Activated CD4-positive, alpha-beta memory T cell treated with anti-CD3 and anti-CD28 coated beads for 36 hours (primary cell): ENCODE data around the gene TMEM63C. TPM values are rescaled to one million over a fixed set of nuclear protein-coding genes. Genes with fewer than 3 reads are reported as not detected.

Experiments used
- CTCF ChIA-PET: fragments of 350-600 bp; sonication (Branson Sonifier 250); formaldehyde crosslinking; loops from one replicate; lab custom pipeline; 2021; ENCODE audit warnings: antibody characterized with exemption, inconsistent platforms; lab: Charles Lee
- POLR2A ChIA-PET: fragments of 350-600 bp; sonication (Branson Sonifier 250); formaldehyde crosslinking; loops from one replicate; lab custom pipeline; 2021; ENCODE audit warnings: antibody characterized with exemption; lab: Charles Lee
- DNase-seq: peaks from one replicate; pipeline ENCODE4 v3.0.0-alpha.2; 2020
- H3K27ac Mint-ChIP-seq: one replicate; pipeline ENCODE4 v1.8.0; 2021; ENCODE audit warnings: mixed read lengths
- H3K27me3 Mint-ChIP-seq: one replicate; pipeline ENCODE4 v1.8.0; 2021; ENCODE audit warnings: mixed read lengths
- H3K36me3 Mint-ChIP-seq: one replicate; pipeline ENCODE4 v1.8.0; 2021; ENCODE audit warnings: mixed read lengths
- H3K4me1 Mint-ChIP-seq: one replicate; pipeline ENCODE4 v1.8.0; 2021; ENCODE audit warnings: low read depth, mixed read lengths
- H3K4me3 Mint-ChIP-seq: one replicate; pipeline ENCODE4 v1.8.0; 2021; ENCODE audit warnings: mild to moderate bottlenecking, mixed read lengths
- H3K9me3 Mint-ChIP-seq: one replicate; pipeline ENCODE4 v1.8.0; 2021; ENCODE audit warnings: mixed read lengths
- intact Hi-C: fragments of 100-400 bp; cut with micrococcal nuclease; formaldehyde crosslinking; loops from one replicate; pipeline ENCODE4 v1.15.1; 2023
- total RNA-seq, 2 experiments: library from RNA; stranded (reverse); gene quantifications; one replicate each; pipeline ENCODE4 v1.2.3, GENCODE V29; 2021

TMEM63C gene
- total RNA-seq: 1 to 10 TPM in 1 of 2 experiments, under 1 TPM in 1; 0.80 to 1.7 TPM

- peaks cover 17% of the 10 kb centered on the region for H3K4me1 Mint-ChIP-seq
- peaks cover 9% of the 10 kb centered on the region for H3K27me3 Mint-ChIP-seq
- DNase-seq: peak; percentile 80
- ChIA-PET POLR2A (interaction anchor here (0.6 kb wide), 1 partner anchor 10 kb away, joined by 3 read pairs; no protein-coding TSS in a partner anchor), CTCF (interaction anchor here (1.1 kb wide), 1 partner anchor 111 kb away, joined by 4 read pairs; no protein-coding TSS in a partner anchor)
- peak within 1 kb of the TSS; percentile 67 for H3K4me3 Mint-ChIP-seq
- H3K9me3 Mint-ChIP-seq: no peaks in the 10 kb centered on the region
- no peaks in the 10 kb centered on the region for H3K36me3 Mint-ChIP-seq
- intact Hi-C loops: no loop called here
- H3K27ac Mint-ChIP-seq: no peak within 1 kb of the TSS
Observed at GRCh38 chr14:77181603-77182437, at the start of gene TMEM63C. Gene TMEM63C, plus strand, starts transcription at chr14:77181798. Its CDS starts 37,016 bp downstream, at chr14:77218814.

GRCh38 chr14:77131871-77132486, 49.6 kb upstream of the TMEM63C start:
- CTCF ChIA-PET: no interaction called here
- H3K4me1 Mint-ChIP-seq: peaks cover 3% of the 10 kb centered on the region

GRCh38 chr14:77133720-77134338, 47.8 kb upstream of the TMEM63C start:
- peak; percentile 76 for DNase-seq
- Mint-ChIP-seq H3K4me1 (peaks cover 5% of the 10 kb centered on the region), H3K36me3 (no peaks in the 10 kb centered on the region), H3K4me3 (no peak overlapping the region), H3K27ac (no peak overlapping the region), H3K9me3 (no peaks in the 10 kb centered on the region), H3K27me3 (peaks cover 52% of the 10 kb centered on the region)
- ChIA-PET CTCF (interaction anchor here (1.3 to 4.3 kb wide), 5 partner anchors 9 to 182 kb away, joined by 3 to 23 read pairs (median 6); no protein-coding TSS in a partner anchor), POLR2A (interaction anchor here (0.6 kb wide), 1 partner anchor 1270 kb away, joined by 4 read pairs; no protein-coding TSS in a partner anchor)
- intact Hi-C loops: no loop called here

More at GRCh38 chr14:77131871-77132486, 49.6 kb upstream of the TMEM63C start:
- intact Hi-C loops: no loop called here
- no peak for DNase-seq
- H3K4me3 Mint-ChIP-seq: no peak overlapping the region
- H3K36me3 Mint-ChIP-seq: no peaks in the 10 kb centered on the region
- POLR2A ChIA-PET: no interaction called here
- peaks cover 42% of the 10 kb centered on the region for H3K27me3 Mint-ChIP-seq
- no peaks in the 10 kb centered on the region for H3K9me3 Mint-ChIP-seq
- H3K27ac Mint-ChIP-seq: no peak overlapping the region

- POLR2A ChIA-PET: no interaction called here
- CTCF ChIA-PET: interaction anchor here (1.2 to 1.3 kb wide), 2 partner anchors 10 to 11 kb away, joined by 3 to 6 read pairs; no protein-coding TSS in a partner anchor
- DNase-seq: no peak
- peaks cover 23% of the 10 kb centered on the region for H3K4me1 Mint-ChIP-seq
- H3K9me3 Mint-ChIP-seq: no peaks in the 10 kb centered on the region
- intact Hi-C loops: loop anchor here (5.0 kb wide), 1 partner anchor 178 kb away; no protein-coding TSS in a partner anchor
- H3K27me3 Mint-ChIP-seq: peaks cover 68% of the 10 kb centered on the region
- H3K36me3 Mint-ChIP-seq: no peaks in the 10 kb centered on the region
- no peak overlapping the region for H3K27ac Mint-ChIP-seq
- no peak overlapping the region for H3K4me3 Mint-ChIP-seq
Observed at GRCh38 chr14:77139022-77139421, 42.6 kb upstream of the TMEM63C start.

GRCh38 chr14:77139540-77140358, 41.8 kb upstream of the TMEM63C start:
- intact Hi-C loops: loop anchor here (5.0 kb wide), 1 partner anchor 178 kb away; no protein-coding TSS in a partner anchor
- ChIA-PET CTCF (interaction anchor here (1.0 to 4.9 kb wide), 6 partner anchors 10 to 176 kb away, joined by 3 to 26 read pairs (median 6); no protein-coding TSS in a partner anchor), POLR2A (no interaction called here)
- Mint-ChIP-seq H3K4me1 (peaks cover 23% of the 10 kb centered on the region), H3K27ac (no peak overlapping the region), H3K27me3 (peaks cover 68% of the 10 kb centered on the region), H3K9me3 (no peaks in the 10 kb centered on the region), H3K4me3 (peak overlapping the region; percentile 25), H3K36me3 (no peaks in the 10 kb centered on the region)
- peak; percentile 67 for DNase-seq

- peaks cover 23% of the 10 kb centered on the region for H3K4me1 Mint-ChIP-seq
- POLR2A ChIA-PET: no interaction called here
- intact Hi-C loops: no loop called here
- H3K27me3 Mint-ChIP-seq: peaks cover 66% of the 10 kb centered on the region
- no peak overlapping the region for H3K27ac Mint-ChIP-seq
- H3K36me3 Mint-ChIP-seq: no peaks in the 10 kb centered on the region
- H3K4me3 Mint-ChIP-seq: peak overlapping the region; percentile 25
- CTCF ChIA-PET: interaction anchor here (1.0 to 4.9 kb wide), 9 partner anchors 9 to 175 kb away, joined by 3 to 29 read pairs (median 5); no protein-coding TSS in a partner anchor
- DNase-seq: no peak
- H3K9me3 Mint-ChIP-seq: no peaks in the 10 kb centered on the region
Observed at GRCh38 chr14:77140359-77141213, 41.0 kb upstream of the TMEM63C start.

GRCh38 chr14:77141214-77142004, 40.2 kb upstream of the TMEM63C start, which contains the start of gene ZDHHC22:
Gene ZDHHC22, minus strand, starts transcription at chr14:77141791. Its CDS starts 2,053 bp downstream, at chr14:77139738.
- Mint-ChIP-seq H3K9me3 (no peaks in the 10 kb centered on the region), H3K4me3 (peak within 1 kb of the TSS; percentile 25), H3K27ac (no peak within 1 kb of the TSS), H3K27me3 (peaks cover 67% of the 10 kb centered on the region), H3K36me3 (no peaks in the 10 kb centered on the region), H3K4me1 (peaks cover 23% of the 10 kb centered on the region)
- no peak for DNase-seq
- CTCF ChIA-PET: interaction anchor here (1.2 to 4.9 kb wide), 6 partner anchors 12 to 174 kb away, joined by 3 to 29 read pairs (median 8); no protein-coding TSS in a partner anchor
- intact Hi-C loops: no loop called here
- POLR2A ChIA-PET: no interaction called here

GRCh38 chr14:77142005-77142800, 39.4 kb upstream of the TMEM63C start:
- CTCF ChIA-PET: interaction anchor here (0.8 to 4.9 kb wide), 9 partner anchors 8 to 267 kb away, joined by 3 to 29 read pairs (median 4); no protein-coding TSS in a partner anchor

GRCh38 chr14:77143071-77143470, 38.5 kb upstream of the TMEM63C start:
- Mint-ChIP-seq H3K4me3 (no peak overlapping the region), H3K27ac (no peak overlapping the region), H3K9me3 (no peaks in the 10 kb centered on the region), H3K4me1 (peaks cover 23% of the 10 kb centered on the region), H3K27me3 (peaks cover 63% of the 10 kb centered on the region), H3K36me3 (no peaks in the 10 kb centered on the region)
- DNase-seq: no peak
- POLR2A ChIA-PET: no interaction called here
- CTCF ChIA-PET: interaction anchor here (0.8 to 4.9 kb wide), 7 partner anchors 9 to 268 kb away, joined by 3 to 29 read pairs (median 6); no protein-coding TSS in a partner anchor
- intact Hi-C loops: no loop called here

More at GRCh38 chr14:77142005-77142800, 39.4 kb upstream of the TMEM63C start:
- Mint-ChIP-seq H3K36me3 (no peaks in the 10 kb centered on the region), H3K4me3 (no peak overlapping the region), H3K4me1 (peaks cover 23% of the 10 kb centered on the region), H3K27me3 (peaks cover 66% of the 10 kb centered on the region), H3K27ac (no peak overlapping the region), H3K9me3 (no peaks in the 10 kb centered on the region)
- intact Hi-C loops: no loop called here
- POLR2A ChIA-PET: no interaction called here
- DNase-seq: no peak
